Measurements from ENCODE around the gene SV2B. TPM values are rescaled to one million over a fixed set of nuclear protein-coding genes. Genes with fewer than 3 reads are reported as not detected.
"Not testable (repeated sequence)": the region's sequence is repeated elsewhere in the genome, so short reads cannot be mapped to it uniquely, and the experiment has no call there.

Gene SV2B
- polyA plus RNA-seq, 2 of the 4 experiments (the other 2 are of a cell fraction) = 0.05 TPM; not detected in 1

DNA sequence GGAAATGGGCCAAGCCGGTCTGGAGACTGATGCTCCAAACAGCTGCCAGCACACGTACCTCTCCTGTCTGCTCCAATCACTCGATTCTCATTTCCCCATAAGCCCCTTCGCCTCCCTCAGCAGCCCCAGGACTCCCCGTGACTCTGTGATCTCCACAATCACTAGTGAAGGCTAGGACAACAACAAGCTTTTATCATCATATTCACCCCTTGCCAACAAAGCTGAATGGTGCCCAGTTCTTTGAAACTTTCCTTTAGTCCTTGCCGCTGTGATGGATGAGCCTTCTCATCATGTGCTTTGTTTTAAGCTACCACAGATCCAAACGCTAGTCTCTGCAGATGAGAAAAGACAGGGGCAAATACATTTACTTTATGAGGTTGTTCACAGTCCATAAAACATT, 242.0 kb downstream of the SV2B start:
- ATAC-seq = no peak
- TF ChIP-seq RNF2 (IDR thresholded peaks at IDR 0.05; ENCODE audit: borderline replicate concordance, low read depth) = no peak
- TF ChIP-seq HDAC2 (IDR thresholded peaks at IDR 0.05) = no peak
- TF ChIP-seq MYC (IDR thresholded peaks at IDR 0.05; ENCODE audit: borderline replicate concordance, low read length) = no peak
- no peak for TF ChIP-seq CEBPB (IDR thresholded peaks at IDR 0.05)
- H3K4me2 ChIP-seq = no peak overlapping the region
- POLR2A ChIA-PET = no interaction called here
- H3K27ac ChIP-seq = no peak overlapping the region
- 18% methylated on average over 7 of the region's 7 CpGs for WGBS (ENCODE audit: missing lambda C conversion rate)
- CTCF ChIA-PET = interaction anchor here (0.8 to 1.1 kb wide), 2 partner anchors 9 to 12 kb away, joined by 3 read pairs; no protein-coding TSS in a partner anchor
- H3K4me1 ChIP-seq = no peaks in the 10 kb centered on the region
- no peak for DNase-seq (ENCODE audit: low read depth in 1 of 2, low spot score in 1 of 2)
- no peak overlapping the region for H3K4me3 ChIP-seq
- no peak for FAIRE-seq
- no peaks in the 10 kb centered on the region for H3K9me3 ChIP-seq

DNA sequence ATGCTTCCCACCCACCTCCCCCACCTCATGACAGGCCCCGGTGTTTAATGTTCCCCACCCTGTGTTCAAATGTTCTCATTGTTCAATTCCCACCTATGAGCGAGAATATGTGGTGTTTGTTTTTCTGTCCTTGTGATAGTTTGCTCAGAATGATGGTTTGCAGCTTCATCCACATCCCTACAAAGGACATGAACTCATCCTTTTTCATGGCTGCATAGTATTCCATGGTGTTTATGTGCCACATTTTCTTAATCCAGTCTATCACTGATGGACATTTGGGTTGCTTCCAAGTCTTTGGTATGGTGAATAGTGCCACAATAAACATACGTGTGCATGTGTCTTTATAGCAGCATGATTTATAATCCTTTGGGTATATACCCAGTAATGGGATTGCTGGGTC, 244.9 kb downstream of the SV2B start:
- H3K4me1 ChIP-seq, CTCF ChIA-PET, POLR2A ChIA-PET: not testable (repeated sequence)

DNA sequence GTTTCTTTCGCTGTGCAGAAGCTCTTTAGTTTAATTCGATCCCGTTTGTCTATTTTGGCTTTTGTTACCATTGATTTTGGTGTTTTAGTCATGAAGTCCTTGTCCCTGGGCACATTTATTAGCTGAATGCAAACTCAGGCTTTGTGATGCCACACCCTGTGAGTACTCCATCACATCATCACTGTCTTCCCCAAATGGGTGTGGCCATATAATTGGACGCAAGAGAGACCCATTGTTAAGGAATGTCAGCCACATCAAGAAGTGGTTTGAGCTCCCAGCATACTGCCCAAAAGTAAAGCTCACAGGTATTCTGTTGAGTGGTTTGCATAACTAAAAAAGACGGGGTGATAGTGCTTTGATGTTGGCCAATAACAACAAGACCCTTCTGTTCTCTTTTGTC, 245.7 kb downstream of the SV2B start:
- 1% methylated on average over 5 of the region's 5 CpGs for WGBS (ENCODE audit: missing lambda C conversion rate)
- FAIRE-seq = no peak

More for the DNA sequence above, 244.9 kb downstream of the SV2B start:
- not testable (repeated sequence) for H3K4me3 ChIP-seq; DNase-seq (ENCODE audit: low read depth in 1 of 2, low spot score in 1 of 2); H3K9me3 ChIP-seq; H3K4me2 ChIP-seq; ATAC-seq; FAIRE-seq; H3K27ac ChIP-seq
- WGBS (ENCODE audit: missing lambda C conversion rate) = 4% methylated on average over 3 of the region's 3 CpGs

DNA sequence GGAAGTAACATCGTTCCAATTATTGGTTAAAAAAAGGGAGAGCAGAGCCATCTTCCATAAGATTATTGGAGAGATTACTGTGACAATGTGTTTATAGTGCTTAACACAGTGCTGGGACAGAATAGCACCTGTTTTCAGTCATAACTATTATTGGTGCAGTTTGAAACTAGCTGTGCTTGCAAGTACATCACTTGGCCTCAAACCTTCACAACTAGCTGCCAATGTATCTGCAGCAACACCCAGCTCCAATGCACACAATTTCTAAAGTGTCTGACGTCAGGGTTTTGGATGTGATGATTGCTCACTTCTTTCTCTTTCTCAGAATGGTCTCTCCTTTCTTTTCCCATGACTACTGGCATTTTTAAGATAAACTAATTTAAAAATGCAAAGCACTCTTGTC, 246.2 kb downstream of the SV2B start:
- CTCF ChIA-PET = no interaction called here
- H3K4me2 ChIP-seq = no peak overlapping the region
- FAIRE-seq = no peak

More for the DNA sequence above, 245.7 kb downstream of the SV2B start:
- no peak for ATAC-seq
- Histone ChIP-seq H3K4me3 (no peak overlapping the region), H3K27ac (no peak overlapping the region), H3K4me1 (no peaks in the 10 kb centered on the region), H3K9me3 (no peaks in the 10 kb centered on the region), H3K4me2 (no peak overlapping the region)
- TF ChIP-seq, protein P1, sequence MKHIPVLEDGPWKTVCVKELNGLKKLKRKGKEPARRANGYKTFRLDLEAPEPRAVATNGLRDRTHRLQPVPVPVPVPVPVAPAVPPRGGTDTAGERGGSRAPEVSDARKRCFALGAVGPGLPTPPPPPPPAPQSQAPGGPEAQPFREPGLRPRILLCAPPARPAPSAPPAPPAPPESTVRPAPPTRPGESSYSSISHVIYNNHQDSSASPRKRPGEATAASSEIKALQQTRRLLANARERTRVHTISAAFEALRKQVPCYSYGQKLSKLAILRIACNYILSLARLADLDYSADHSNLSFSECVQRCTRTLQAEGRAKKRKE (CRISPR knock-in tag; IDR thresholded peaks at IDR 0.05; ENCODE audit: low read depth) = no peak
- TF ChIP-seq NPAS2 (CRISPR knock-in tag; IDR thresholded peaks at IDR 0.05; ENCODE audit: borderline replicate concordance) (no peak), HEYL (CRISPR knock-in tag; IDR thresholded peaks at IDR 0.05) (no peak), HOXB13 (CRISPR knock-in tag; IDR thresholded peaks at IDR 0.05; ENCODE audit: low read depth) (no peak), ZFP36 (IDR thresholded peaks at IDR 0.05; ENCODE audit: borderline replicate concordance, partially characterized antibody) (no peak), HOXA7 (CRISPR knock-in tag; IDR thresholded peaks at IDR 0.05) (no peak), CHD4 (IDR thresholded peaks at IDR 0.05; ENCODE audit: borderline replicate concordance) (no peak), CEBPB (IDR thresholded peaks at IDR 0.05) (no peak), TFCP2L1 (CRISPR knock-in tag; IDR thresholded peaks at IDR 0.05) (no peak), POLR2A (IDR thresholded peaks at IDR 0.05; ENCODE audit: low read length) (no peak), JUN (IDR thresholded peaks at IDR 0.05) (no peak), ZC3H11A (IDR thresholded peaks at IDR 0.05) (no peak), FOXS1 (CRISPR knock-in tag; IDR thresholded peaks at IDR 0.05) (no peak), GATA3 (IDR thresholded peaks at IDR 0.05; ENCODE audit: borderline replicate concordance) (no peak), SMC3 (IDR thresholded peaks at IDR 0.05) (no peak)
- TF ChIP-seq, protein P2, sequence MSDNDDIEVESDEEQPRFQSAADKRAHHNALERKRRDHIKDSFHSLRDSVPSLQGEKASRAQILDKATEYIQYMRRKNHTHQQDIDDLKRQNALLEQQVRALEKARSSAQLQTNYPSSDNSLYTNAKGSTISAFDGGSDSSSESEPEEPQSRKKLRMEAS (IDR thresholded peaks at IDR 0.05) = no peak
- TF ChIP-seq, protein P3, sequence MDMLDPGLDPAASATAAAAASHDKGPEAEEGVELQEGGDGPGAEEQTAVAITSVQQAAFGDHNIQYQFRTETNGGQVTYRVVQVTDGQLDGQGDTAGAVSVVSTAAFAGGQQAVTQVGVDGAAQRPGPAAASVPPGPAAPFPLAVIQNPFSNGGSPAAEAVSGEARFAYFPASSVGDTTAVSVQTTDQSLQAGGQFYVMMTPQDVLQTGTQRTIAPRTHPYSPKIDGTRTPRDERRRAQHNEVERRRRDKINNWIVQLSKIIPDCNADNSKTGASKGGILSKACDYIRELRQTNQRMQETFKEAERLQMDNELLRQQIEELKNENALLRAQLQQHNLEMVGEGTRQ (IDR thresholded peaks at IDR 0.05) = no peak
- TF ChIP-seq, protein P4, sequence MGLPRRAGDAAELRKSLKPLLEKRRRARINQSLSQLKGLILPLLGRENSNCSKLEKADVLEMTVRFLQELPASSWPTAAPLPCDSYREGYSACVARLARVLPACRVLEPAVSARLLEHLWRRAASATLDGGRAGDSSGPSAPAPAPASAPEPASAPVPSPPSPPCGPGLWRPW (IDR thresholded peaks at IDR 0.05) = no peak
- no peak for DNase-seq (ENCODE audit: low read depth in 1 of 2, low spot score in 1 of 2)
- CTCF ChIA-PET = no interaction called here
- POLR2A ChIA-PET = no interaction called here

More for the DNA sequence above, 246.2 kb downstream of the SV2B start:
- H3K4me3 ChIP-seq = no peak overlapping the region
- ATAC-seq = no peak
- 2% methylated on average over 2 of the region's 2 CpGs for WGBS (ENCODE audit: missing lambda C conversion rate)
- TF ChIP-seq ZNF302 (CRISPR knock-in tag; IDR thresholded peaks at IDR 0.05) (no peak), ZC3H11A (IDR thresholded peaks at IDR 0.05) (no peak), CHD2 (IDR thresholded peaks at IDR 0.05; ENCODE audit: low read length, partially characterized antibody) (no peak), POLR2AphosphoS2 (conservative IDR thresholded peaks at IDR 0.05; ENCODE audit: low read length) (no peak), NPAS2 (CRISPR knock-in tag; IDR thresholded peaks at IDR 0.05; ENCODE audit: borderline replicate concordance) (no peak), EHMT2 (IDR thresholded peaks at IDR 0.05; ENCODE audit: low read depth) (no peak), CBX2 (IDR thresholded peaks at IDR 0.05; ENCODE audit: borderline replicate concordance, low read depth) (no peak), MAZ (IDR thresholded peaks at IDR 0.05; ENCODE audit: borderline replicate concordance, low read depth, low read length) (no peak), NR3C1 (IDR thresholded peaks at IDR 0.05) (no peak)
- TF ChIP-seq, protein P4 (IDR thresholded peaks at IDR 0.05) = no peak
- TF ChIP-seq, protein P5, sequence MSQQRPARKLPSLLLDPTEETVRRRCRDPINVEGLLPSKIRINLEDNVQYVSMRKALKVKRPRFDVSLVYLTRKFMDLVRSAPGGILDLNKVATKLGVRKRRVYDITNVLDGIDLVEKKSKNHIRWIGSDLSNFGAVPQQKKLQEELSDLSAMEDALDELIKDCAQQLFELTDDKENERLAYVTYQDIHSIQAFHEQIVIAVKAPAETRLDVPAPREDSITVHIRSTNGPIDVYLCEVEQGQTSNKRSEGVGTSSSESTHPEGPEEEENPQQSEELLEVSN (IDR thresholded peaks at IDR 0.05; ENCODE audit: borderline replicate concordance, low read depth) = no peak
- no peak for DNase-seq (ENCODE audit: low read depth in 1 of 2, low spot score in 1 of 2)
- H3K27ac ChIP-seq = no peak overlapping the region
- POLR2A ChIA-PET = no interaction called here
- H3K9me3 ChIP-seq = no peaks in the 10 kb centered on the region
- H3K4me1 ChIP-seq = no peaks in the 10 kb centered on the region
